ENCODE measurements around the gene TPRX2.

DNA sequence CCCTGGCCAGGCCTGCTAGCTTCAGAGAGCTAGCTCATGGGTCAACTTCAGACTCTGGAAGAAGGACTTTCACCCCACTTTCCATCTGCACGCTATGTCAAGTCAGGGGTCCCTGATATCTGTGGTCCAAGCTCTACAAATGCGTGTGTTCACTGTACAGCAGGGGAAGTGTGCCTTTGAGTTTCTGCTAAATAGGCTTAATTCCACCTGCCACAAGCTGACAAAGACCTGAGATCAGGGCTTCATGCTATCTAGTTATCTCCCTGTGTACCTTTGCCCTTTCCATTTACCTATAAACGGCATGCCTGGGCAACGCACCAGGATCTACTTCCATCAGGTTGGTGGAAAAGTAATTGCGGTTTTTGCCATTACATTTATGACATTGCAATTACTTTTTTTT lies 37.7 kb downstream of the TPRX2 start:
- TF ChIP-seq ZNF274 (IDR thresholded peaks at IDR 0.05; ENCODE audit: low read depth, low read length) = no peak
- no peak for TF ChIP-seq SUZ12 (IDR thresholded peaks at IDR 0.05; ENCODE audit: extremely low read depth, insufficient read depth, insufficient read length)
